Activated B cell treated with CpG ODN at 0.5 μM for 24 hours (primary cell): Measurements from ENCODE around the gene SOX10. TPM values are rescaled to one million over a fixed set of nuclear protein-coding genes. Genes with fewer than 3 reads are reported as not detected.

Source experiments
- ATAC-seq: fragments of 200-7000 bp; cut with Tn5 transposase; one replicate; pipeline ENCODE4 v1.10.0; 2021; ENCODE audit warnings: low read depth, mild to moderate bottlenecking, moderate library complexity
- CTCF ChIA-PET: fragments of 350-600 bp; sonication (Branson Sonifier 250); formaldehyde crosslinking; loops from one replicate; lab custom pipeline; 2021; ENCODE audit warnings: antibody characterized with exemption; lab: Charles Lee
- POLR2A ChIA-PET: fragments of 350-600 bp; sonication (Branson Sonifier 250); formaldehyde crosslinking; loops from one replicate; lab custom pipeline; 2021; ENCODE audit warnings: antibody characterized with exemption; lab: Charles Lee
- DNase-seq: peaks from one replicate; pipeline ENCODE4 v3.0.0; 2022
- H3K27ac Mint-ChIP-seq: one replicate; pipeline ENCODE4 v1.8.0; 2020; ENCODE audit warnings: mixed read lengths
- H3K27me3 Mint-ChIP-seq: one replicate; pipeline ENCODE4 v1.8.0; 2021; ENCODE audit warnings: mixed read lengths
- H3K36me3 Mint-ChIP-seq: one replicate; pipeline ENCODE4 v1.8.0; 2021; ENCODE audit warnings: low read depth, mixed read lengths
- H3K4me1 Mint-ChIP-seq: one replicate; pipeline ENCODE4 v1.8.0; 2021; ENCODE audit warnings: mixed read lengths
- H3K4me3 Mint-ChIP-seq: one replicate; pipeline ENCODE4 v1.8.0; 2020; ENCODE audit warnings: mild to moderate bottlenecking, mixed read lengths
- H3K9me3 Mint-ChIP-seq: one replicate; pipeline ENCODE4 v1.8.0; 2020; ENCODE audit warnings: mixed read lengths
- intact Hi-C: fragments of 100-400 bp; cut with micrococcal nuclease; formaldehyde crosslinking; loops from one replicate; pipeline ENCODE4 v1.15.1; 2024
- total RNA-seq: library from RNA; stranded (reverse); gene quantifications from 2 replicates; pipeline ENCODE4 v1.2.3, GENCODE V29; 2022
- TF ChIP-seq, protein P1 (sequence below): fragments of 200-600 bp; IDR thresholded peaks from one replicate; pipeline ENCODE4 v1.8.0; 2022; ENCODE audit warnings: antibody characterized with exemption, mild to moderate bottlenecking

Gene SOX10
- total RNA-seq, 1 donor from 2014 or later, result not detected

DNA sequence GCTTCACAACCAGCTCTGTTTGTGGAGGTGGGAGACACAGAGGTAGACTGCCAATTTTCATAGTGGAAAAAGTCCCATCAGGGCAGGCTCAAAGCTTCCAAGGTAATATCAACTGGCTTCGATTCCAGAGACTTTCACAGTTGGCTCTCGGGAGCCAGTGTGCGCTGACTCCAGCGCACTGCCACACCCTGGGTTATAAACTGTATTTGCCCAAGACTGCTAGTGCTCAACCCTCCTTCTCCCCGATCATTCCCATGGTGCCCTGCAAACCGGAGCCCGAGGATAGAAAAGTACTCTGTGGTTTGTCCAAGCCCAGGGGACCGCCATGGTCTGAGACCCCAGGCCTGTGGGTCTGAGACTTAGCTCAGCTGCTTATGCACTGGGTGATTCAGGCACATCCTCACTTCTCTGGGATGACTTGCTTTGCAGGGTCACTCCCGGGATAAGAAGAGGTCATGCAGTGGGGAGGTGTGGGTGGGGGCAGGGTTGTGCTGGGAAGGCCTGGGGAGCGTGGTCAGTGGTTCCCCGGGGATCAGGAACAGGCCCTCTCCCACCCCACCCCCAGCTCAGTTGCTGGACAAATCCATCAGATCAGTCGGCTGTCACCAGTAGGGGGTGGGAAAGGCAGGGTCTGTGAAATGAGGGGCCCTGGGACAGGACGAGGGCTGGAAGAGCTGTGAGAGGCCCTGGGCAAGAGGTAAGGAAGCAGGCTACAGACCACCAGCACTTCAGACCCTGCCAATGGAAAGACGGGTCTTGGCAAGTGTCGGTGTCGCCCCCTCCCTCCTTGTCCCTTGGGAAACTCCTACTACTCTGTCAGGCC, 46.2 kb upstream of the SOX10 start:
- ATAC-seq, result no peak
- intact Hi-C loops, result no loop called here
- TF ChIP-seq, protein P1, sequence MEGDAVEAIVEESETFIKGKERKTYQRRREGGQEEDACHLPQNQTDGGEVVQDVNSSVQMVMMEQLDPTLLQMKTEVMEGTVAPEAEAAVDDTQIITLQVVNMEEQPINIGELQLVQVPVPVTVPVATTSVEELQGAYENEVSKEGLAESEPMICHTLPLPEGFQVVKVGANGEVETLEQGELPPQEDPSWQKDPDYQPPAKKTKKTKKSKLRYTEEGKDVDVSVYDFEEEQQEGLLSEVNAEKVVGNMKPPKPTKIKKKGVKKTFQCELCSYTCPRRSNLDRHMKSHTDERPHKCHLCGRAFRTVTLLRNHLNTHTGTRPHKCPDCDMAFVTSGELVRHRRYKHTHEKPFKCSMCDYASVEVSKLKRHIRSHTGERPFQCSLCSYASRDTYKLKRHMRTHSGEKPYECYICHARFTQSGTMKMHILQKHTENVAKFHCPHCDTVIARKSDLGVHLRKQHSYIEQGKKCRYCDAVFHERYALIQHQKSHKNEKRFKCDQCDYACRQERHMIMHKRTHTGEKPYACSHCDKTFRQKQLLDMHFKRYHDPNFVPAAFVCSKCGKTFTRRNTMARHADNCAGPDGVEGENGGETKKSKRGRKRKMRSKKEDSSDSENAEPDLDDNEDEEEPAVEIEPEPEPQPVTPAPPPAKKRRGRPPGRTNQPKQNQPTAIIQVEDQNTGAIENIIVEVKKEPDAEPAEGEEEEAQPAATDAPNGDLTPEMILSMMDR, result no peak
- Mint-ChIP-seq H3K36me3 (no peaks in the 10 kb centered on the region), H3K27me3 (no peaks in the 10 kb centered on the region), H3K27ac (no peak overlapping the region), H3K4me1 (no peaks in the 10 kb centered on the region), H3K9me3 (no peaks in the 10 kb centered on the region), H3K4me3 (no peak overlapping the region)
- POLR2A ChIA-PET, result no interaction called here
- CTCF ChIA-PET, result no interaction called here
- no peak for DNase-seq

DNA sequence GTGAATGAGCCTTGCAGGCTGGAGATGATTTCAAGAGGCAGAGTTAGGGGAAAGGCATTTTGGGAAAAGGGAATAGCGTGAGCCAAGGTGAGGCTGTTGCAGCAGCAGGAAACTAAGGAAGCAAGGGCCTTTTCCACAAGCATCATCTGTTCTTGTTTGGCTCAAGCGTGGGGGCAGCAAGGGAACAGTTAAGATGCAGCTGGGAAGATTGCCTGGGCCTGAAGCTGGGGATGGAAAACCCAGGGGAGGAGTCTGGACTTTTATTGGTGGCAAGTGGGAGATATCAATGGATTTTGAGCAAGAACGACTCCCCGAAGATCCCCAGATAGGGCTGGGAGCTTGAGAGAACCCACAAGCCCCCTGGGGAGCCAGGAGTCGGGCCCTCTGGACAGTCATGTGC, 45.5 kb upstream of the SOX10 start:
- H3K9me3 Mint-ChIP-seq, result no peaks in the 10 kb centered on the region
- TF ChIP-seq, protein P1, result no peak
- no peaks in the 10 kb centered on the region for H3K36me3 Mint-ChIP-seq
- H3K27me3 Mint-ChIP-seq, result no peaks in the 10 kb centered on the region
- no peak for ATAC-seq
- no peak overlapping the region for H3K27ac Mint-ChIP-seq
- DNase-seq, result no peak
- intact Hi-C loops, result no loop called here
- POLR2A ChIA-PET, result no interaction called here
- CTCF ChIA-PET, result no interaction called here
- no peaks in the 10 kb centered on the region for H3K4me1 Mint-ChIP-seq
- no peak overlapping the region for H3K4me3 Mint-ChIP-seq

DNA sequence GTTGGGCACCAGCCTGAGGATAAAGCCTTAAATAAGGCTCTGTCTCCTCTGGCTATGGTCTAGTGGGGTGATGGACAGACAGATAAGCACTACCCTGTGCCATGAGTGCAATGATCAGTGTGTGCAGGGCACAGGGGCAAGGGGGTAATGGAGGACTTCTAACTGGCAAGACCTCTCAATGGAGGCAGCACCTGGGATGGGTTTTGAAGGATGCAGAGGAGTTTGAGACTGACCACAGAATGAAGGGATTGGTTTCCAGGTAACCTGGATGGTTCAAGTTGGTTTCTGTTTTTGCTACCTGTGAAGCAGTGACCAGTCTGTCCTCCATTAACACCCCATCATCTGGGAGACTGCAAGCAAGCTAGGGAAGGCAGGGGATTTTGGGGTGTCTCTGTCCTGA, 45.0 kb upstream of the SOX10 start:
- ChIA-PET POLR2A (no interaction called here), CTCF (no interaction called here)
- ATAC-seq (no peak), DNase-seq (no peak)
- Mint-ChIP-seq H3K27ac (no peak overlapping the region), H3K9me3 (no peaks in the 10 kb centered on the region), H3K36me3 (no peaks in the 10 kb centered on the region), H3K27me3 (no peaks in the 10 kb centered on the region), H3K4me1 (no peaks in the 10 kb centered on the region), H3K4me3 (no peak overlapping the region)
- intact Hi-C loops, result no loop called here
- TF ChIP-seq, protein P1, result no peak

DNA sequence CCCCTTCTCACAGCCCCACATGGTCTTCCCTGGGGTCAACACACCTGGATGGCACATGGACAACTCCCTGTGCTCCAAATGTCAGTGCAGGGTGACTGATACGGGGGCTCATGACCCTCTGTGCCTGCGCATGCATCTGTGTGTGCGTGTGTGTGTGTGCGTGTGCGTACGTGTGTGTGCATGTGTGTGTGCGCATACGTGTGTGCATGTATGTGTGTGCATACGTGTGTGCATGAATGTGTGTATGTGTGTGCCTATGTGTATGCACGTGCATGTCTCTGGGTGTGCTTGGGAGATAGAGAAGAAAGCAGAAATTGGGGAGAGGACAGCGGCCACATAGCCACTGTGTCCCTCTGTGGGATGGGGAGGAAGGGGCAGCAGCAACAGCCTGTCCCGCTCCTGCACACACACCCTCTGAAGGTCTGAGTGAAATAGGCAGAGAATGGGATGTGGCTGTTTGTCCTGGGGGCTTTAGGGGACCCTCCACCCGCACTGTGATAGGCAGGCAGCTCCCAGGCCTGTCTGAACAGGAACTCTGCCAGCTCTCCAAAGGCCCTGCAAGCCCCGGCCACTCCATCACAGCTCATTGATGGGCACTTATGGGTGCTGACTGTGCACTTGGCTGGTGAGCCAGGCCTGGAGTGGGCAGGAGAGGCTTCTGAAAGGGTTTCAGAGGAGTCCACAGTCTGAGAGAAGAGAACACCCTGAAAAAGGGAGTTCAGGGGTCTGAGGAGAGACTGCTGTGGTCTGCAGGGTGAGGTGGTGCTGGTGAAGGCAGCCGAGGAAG, 44.2 kb upstream of the SOX10 start:
- ChIA-PET CTCF (no interaction called here), POLR2A (no interaction called here)
- ATAC-seq, result no peak
- H3K27me3 Mint-ChIP-seq, result no peaks in the 10 kb centered on the region
- no peak for DNase-seq
- no peaks in the 10 kb centered on the region for H3K9me3 Mint-ChIP-seq
- TF ChIP-seq, protein P1, result no peak
- no peaks in the 10 kb centered on the region for H3K4me1 Mint-ChIP-seq
- no peak overlapping the region for H3K4me3 Mint-ChIP-seq
- intact Hi-C loops, result no loop called here
- no peak overlapping the region for H3K27ac Mint-ChIP-seq
- no peaks in the 10 kb centered on the region for H3K36me3 Mint-ChIP-seq

DNA sequence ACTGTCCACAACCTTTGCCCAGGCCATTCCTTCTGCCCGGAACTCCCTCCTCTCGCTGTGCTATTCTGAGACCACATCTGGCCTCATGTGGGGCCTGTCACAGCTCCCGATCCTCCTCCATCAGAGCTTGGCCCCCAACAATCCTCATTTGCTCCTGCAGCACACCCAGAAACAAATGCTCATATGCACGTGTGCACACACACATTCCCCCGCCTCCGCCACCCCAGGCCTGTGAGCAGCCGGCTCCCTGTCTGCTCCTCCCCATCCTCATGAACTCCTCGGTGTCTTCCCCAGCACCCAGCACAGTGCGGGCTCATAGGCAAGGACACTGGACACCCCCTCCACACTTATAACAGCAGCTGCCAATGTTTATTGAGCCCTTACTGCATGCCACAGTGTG, 43.1 kb upstream of the SOX10 start:
- ATAC-seq, result no peak
- DNase-seq, result no peak
- no peaks in the 10 kb centered on the region for H3K27me3 Mint-ChIP-seq
- ChIA-PET POLR2A (no interaction called here), CTCF (no interaction called here)
- no peaks in the 10 kb centered on the region for H3K36me3 Mint-ChIP-seq
- no peaks in the 10 kb centered on the region for H3K4me1 Mint-ChIP-seq
- no peak overlapping the region for H3K27ac Mint-ChIP-seq
- intact Hi-C loops, result no loop called here
- no peak overlapping the region for H3K4me3 Mint-ChIP-seq
- TF ChIP-seq, protein P1, result no peak
- no peaks in the 10 kb centered on the region for H3K9me3 Mint-ChIP-seq
